HG03135 (cell line): Measurements from ENCODE around the gene HAGHL.
"Not testable (repeated sequence)": the region's sequence is repeated elsewhere in the genome, so short reads cannot be mapped to it uniquely, and the experiment has no call there.

Experiments used
- ATAC-seq: cut with Tn5 transposase; IDR thresholded peaks from one replicate; pipeline ENCODE4 v1.9.1; 2021; ENCODE audit warnings: mild to moderate bottlenecking, moderate library complexity; ENCODE audit not compliant: unreplicated experiment

Gene HAGHL

DNA sequence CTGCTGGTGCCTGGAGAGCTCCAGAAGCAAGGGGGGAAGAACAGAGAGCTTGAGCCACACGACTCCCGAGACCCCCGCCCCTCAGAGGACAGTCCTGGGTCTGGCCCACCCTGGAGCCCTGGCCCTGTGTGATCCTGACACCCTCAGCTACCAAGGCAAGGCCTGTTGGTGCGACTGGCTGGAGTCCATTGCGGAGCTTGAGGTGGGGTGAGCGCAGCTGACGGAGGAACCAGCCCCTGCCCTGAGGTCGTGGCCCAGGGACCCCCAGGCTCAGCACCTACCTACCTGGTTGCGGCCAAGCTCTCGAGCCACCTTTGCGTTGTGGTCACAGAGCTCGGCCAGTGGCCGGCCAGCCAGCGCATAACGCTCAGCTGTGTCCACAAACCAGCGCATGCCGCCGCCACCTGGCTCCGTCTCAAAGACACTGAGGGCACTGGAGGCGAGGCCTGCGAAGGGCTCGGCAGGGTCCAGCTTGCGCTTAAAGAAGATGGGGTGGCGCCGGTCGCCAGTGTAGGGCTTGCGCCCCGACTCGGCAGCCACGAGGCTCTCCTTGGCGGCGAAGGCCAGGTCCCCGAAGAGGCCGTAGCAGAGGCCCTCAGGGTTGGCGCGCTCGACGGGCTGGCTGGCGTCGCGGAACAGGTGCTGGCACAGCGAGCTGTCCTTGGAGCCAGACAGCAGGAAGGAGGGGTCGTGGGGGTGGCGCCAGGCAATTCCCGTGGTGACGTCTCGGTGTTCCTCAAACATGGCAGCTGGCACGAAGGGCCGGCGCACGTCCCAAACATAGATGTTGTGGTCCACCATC lies 40.2 kb upstream of the HAGHL start:
- no peak for ATAC-seq

DNA sequence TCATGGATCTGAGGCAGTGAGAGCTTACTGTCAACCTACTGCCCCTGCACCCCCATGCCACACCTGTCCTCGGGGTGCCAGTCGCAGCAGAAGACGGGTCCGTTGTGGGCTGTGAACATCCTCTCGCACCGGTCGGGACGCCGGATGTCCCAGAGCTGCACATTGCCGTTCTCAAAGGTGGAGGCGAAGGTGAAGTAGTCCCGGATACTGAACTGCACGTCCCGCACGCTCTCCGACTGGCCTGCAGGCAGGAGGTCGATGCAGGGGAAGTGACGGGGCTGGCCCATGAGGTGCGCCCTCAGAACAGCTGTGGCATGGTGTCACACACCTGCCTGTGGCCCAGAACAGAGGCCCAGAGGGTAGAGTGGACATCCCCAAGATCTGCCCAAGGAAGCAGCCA lies 39.4 kb upstream of the HAGHL start:
- ATAC-seq = no peak

DNA sequence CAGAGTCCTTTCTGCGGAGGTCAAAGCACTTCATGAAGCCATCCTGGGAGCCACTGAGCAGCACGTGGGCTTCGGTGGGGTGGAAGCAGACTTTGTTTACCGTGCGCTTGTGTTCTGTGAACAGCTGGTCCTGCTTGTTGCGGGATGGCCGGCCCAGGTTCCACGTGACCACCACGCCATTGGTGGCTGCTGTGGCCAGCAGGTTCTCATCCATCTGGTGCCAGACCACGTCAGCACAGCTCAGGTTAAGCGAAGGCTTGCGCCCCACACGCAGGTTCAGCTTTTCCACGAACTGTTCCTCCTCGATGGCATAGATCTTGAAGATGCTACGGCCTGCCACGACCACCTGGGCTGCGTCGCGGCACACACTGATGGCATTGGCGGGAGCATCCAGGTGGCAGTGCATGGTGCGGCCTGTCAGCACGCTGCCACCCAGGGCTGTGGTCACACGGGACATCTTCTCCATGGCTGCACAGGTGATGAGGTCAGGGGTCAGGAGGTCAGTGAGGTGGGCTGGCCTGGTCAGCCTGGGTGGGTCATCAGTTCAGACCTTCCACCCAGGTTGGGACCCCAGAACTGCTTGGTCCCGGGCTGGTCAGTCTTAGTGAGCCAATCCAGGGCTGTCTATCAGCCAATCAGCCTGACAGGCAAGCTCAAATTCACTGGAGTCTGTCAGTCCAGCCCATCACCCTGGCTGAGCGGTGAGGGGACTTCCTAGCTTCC lies 37.6 kb upstream of the HAGHL start:
- no peak for ATAC-seq

DNA sequence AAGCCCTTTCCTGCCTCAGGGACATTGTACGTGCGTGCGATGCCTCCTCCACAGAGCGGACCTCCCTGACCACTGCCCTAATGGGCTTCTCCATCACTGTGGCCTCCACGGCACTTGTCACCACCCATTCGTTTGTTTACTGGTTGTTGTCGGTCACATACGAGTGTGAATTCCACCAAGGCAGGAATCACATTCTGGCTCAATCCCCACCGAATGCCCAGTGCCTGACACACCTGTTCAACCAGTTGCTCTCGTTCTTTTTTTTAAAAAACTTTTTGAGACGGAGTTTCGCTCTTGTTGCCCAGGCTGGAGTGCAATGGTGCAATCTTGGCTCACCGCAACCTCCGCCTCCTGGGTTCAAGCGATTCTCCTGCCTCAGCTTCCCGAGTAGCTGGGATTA lies 35.7 kb upstream of the HAGHL start:
- ATAC-seq = not testable (repeated sequence)

DNA sequence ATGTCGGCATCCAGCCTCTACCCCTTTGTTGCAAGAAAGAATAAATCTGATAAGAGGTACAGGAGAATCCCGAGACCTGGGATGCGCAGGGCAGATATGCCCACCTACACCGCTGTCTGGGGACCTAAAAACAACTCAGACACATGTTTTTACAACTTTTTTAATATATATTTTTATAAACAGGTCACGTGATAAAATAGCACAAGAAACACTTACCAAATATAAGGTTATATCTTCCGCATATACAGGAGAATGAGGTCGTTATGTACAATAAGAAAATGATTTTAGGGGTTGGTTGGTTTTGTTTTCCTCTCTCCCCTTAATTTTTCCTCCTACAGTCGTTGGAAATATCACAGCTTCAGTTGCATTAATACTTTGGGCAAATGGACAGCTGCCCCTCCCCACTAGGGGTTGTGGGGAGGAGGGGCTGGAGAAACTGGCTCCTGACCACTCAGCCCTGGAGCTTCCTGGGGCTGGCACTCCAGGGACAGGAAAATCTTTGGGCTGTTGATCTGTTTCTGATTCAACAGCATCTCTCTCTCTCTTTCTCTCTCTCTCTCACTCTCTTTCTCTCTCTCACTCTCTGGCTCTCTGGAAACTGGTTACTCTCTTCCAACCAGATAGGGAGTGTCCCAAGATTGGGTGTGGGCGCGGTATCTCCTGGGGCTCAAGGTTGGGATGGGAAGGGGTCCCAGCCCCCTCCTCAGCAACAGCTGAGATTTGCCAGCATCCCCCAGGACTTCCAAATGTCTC lies 34.4 kb upstream of the HAGHL start:
- ATAC-seq = no peak

DNA sequence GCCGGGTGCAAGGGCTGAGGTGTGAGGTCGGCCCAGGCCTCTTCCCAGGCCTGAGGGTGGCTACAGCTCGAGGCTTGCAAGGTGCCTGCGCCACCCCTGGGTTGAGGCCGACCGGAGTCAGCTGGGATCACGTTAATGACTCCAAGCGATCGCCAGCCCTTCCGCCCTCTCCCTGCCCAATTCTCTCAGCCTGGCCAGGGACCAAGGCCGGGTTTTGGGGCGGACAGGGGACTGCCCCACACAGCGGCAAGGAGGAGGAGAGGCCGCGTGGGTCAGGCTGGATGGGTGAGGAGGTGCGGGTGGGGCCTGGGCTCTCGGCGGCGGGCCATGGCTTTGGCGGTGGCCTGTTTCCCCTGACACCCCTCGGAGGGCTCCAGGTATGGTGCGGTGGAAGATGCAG lies 33.5 kb upstream of the HAGHL start:
- ATAC-seq = no peak

DNA sequence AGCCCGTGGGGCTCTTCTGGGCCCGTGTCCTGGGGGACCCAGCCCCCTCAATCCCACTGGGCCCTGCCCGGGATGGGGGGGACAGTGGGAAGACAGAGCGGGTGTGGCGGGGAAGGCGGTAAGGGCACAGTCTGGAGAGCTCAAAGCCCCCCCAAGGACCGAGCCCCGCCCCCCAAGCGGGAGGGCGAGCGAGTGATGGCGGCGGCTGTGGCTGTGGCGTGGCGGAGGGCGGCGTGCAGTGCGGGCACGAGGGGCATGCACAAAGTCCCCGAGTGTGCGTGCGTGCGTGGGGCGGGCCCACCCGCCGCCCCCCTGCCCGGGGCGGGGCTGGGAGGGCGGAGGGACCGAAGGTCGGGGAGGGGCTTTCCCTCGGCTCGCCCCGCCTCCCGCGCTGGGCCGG lies 33.1 kb upstream of the HAGHL start:
- no peak for ATAC-seq

DNA sequence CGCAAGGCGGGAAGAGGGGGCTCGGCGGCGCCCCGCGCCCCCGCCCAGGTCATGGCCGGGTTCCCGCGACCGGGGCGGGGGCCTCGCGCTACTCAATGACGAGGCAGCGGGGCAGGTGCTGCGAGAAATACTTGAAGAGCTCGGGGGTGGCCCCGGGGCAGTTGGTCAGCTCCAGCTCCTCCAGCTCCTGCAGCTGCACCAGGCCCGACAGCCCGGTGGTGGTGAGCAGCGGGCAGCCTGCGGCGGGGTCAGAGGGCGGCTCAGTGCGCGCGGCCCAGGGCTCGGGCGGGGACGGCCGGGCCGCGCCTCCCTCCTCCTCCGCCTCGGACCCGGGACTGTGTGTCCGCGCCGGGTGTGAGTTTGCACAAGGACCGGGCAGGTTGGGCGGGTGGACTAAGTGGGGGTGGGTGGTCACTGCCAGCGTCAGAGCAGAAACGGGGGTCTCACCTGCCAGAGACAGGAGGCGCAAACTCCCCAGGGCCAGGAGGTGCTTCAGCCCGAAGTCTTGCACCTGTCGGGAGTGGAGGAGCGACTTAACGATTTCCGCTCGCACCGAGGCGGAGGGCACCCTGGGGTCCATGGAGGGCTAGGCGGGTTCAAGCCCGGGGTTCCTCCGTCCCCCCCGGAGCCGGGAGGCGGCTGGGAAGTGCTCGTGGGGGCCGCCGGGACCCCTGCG lies 32.6 kb upstream of the HAGHL start:
- no peak for ATAC-seq

DNA sequence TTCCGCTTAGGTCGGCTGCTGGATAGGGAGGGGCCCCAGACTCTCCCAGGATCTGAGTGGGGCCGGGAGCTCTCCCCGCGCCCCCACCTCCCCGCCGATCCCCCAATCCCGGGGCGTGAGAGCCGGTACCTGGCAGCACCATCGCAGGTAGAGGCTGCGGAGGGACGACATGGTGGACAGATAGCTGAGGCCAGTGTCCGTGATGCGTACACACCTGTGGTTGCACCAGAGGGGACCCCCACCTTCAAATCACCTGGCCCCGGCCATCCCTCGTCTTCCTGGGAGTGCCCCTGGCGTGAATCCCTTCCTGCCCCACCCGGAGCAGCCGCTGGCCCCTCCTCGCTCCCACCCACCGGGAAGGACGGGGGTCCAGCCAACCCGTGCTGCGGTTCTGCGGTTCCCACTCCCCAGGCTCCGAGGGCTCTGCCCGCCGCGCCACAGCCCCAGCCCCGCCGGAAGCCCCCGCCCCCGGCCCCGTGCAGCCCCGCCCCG lies 32.0 kb upstream of the HAGHL start:
- no peak for ATAC-seq

DNA sequence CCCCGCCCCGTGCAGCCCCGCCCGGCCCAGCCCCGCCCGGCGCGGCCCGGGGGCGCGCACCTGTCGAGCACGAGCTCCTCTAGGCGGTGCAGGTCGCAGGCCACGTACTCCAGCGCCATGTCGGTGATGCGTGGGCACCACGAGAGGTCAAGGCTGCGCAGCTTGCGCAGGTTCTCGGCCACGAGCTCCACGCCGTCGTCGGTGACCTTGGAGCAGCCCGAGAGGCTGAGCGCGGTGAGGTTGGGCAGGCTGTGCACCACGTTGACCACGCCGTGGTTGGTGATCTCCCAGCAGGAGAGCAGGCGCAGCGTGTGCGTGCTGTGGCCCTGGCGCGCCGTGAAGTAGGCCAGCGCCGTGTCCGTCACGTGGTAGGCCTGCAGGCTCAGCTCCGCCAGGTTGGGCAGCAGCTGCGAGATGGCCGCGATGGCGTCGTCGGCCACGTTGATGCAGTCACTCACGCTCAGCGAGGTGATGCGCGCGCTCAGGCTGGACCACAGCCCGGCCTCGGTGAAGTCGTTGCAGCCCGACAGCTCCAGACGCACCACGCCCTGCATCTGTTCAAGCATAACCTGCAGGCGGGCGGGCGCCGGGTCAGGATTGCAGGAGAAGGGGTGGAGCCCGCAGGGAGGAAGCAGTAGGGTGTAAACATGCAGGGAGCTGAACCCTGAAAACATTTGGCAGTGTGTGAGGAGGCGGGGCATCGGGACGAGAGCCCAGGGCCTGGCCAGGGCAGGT lies 31.4 kb upstream of the HAGHL start:
- ATAC-seq = no peak

DNA sequence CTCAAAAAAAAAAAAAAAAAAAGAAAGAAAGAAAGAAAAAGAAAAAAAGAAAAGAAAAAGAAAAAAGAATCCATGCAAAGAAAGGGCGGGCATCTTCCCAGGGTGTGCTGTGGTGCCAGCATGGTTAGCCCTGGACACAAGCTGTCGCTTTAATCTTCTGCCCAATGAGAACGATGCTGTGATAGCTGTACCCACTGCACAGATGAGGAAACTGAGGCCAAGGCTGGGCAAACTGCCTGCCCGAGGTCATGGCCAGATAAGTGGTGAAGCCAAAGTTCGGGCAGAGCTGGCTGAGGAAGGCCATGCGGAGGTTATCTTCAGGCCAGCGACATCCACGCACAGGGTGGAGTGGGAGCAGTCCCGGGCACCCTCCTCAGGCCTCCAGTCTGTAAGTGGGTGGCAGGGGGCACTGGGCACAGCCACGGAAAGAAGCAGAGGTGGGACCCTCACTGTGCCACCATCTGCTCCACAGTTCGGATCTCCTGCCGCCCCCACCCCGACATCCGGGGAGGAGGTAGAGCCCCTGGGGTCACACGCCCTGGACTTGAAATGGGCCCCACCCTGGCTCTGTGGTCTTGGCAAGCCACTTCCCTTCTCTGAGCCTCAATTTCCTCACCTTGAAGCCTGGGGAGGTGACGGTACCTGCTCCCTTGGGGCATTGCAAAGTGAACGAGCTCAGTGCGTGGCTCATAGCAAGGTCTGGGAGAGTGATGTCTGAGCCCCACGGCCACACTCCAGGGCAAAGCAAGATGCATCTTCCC lies 27.8 kb upstream of the HAGHL start:
- ATAC-seq = no peak

DNA sequence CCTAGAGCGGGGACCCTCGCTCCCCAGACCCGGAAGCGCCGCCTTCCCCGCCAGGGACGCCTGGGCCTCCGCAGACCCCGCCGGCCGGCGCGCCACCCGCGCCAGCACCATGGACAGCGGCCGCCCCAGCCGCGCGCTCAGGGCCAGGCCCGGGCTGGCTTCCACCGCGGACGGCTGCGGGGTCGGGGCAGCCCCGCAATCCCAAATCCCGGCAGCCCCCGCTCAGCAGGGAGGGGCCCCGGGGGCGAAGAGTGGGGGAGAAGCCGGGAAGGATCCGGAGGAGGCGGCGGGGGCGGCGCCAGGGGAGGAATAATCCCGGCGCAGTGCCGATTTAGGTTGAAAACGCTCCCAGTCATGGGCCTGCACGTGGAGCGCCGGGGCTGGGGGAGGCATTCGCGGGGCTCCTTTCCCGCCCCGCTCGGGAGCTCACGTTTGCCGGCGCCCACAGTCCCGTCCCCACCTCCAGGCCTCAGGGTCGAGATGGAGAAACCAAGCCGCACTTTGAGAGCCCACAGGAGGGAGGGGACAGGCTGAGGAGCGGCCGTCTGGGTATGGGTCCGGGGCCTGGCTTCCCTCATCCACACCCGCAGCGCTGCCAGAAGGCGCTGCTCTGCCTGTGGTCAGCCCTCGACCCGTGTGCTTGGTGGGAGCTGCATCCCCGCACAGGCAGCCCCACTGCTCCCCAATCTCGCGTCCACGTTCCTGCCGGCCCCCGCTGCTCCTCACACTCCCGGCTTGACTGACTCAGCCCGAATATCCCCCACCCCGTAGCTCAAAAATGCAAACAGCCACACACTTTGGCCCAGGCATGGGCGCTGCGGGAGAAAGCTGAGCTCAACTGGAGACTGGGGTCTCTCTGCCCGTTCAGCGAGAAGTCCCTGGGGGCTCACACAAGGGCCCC lies 26.0 kb upstream of the HAGHL start:
- no peak for ATAC-seq

DNA sequence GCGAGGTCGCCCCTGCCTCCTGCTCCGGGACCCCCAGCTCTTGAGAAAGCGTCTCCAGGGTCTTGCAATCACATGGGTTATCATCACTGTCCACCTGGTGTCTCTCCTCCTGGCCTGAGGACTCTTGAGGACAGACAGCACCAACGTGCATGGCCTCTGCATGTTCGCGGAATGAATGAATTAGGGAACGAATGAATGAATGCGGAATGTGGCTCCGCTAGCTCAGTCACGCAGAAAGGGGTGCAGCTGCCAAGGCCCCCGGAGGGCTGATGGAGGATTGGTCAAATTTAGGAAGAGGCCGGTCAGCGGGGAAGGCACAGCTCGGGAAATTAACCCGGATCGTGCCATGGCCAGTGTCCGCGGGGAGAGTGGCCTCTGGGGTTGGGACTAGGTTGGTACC lies 24.6 kb upstream of the HAGHL start:
- no peak for ATAC-seq

DNA sequence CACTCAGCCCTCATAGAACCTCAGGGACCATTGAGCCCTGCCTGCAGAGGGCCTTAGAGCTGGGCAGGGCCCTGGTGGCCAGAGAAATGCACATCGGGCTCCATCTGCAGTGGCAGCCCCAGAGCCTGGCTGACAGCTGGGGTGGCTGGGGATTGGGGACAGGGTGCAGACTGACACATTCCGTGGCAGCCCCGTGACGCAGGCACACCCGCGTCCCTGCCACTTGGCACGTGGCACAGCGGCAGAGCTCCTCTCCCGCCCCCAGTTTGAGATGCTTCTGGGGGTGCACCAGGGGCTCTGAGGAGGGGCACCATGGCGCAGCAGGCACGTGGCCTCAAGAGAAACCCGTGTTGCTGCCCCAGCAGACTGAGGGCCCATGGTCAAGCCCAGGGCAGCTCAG lies 23.5 kb upstream of the HAGHL start:
- ATAC-seq = no peak

DNA sequence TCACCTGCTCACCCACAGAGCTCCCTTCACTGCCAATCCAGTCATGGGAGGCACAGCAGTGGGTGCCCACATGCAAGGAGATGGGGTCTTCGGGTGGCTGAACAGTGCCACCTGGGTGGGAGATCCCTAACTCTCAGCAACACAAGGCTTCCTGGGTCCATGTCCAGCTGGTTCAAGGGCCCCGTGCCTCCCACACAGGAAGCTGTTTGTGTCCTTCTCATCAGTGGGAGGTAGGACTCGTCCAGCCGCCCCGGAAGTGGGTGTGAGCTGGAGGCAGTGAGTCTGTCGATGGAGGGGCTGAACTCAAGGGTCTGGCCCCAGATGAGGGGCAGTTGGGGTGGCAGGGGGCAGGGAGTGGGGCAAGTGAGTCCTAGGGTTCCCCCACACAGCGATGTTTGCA lies 22.9 kb upstream of the HAGHL start:
- no peak for ATAC-seq

DNA sequence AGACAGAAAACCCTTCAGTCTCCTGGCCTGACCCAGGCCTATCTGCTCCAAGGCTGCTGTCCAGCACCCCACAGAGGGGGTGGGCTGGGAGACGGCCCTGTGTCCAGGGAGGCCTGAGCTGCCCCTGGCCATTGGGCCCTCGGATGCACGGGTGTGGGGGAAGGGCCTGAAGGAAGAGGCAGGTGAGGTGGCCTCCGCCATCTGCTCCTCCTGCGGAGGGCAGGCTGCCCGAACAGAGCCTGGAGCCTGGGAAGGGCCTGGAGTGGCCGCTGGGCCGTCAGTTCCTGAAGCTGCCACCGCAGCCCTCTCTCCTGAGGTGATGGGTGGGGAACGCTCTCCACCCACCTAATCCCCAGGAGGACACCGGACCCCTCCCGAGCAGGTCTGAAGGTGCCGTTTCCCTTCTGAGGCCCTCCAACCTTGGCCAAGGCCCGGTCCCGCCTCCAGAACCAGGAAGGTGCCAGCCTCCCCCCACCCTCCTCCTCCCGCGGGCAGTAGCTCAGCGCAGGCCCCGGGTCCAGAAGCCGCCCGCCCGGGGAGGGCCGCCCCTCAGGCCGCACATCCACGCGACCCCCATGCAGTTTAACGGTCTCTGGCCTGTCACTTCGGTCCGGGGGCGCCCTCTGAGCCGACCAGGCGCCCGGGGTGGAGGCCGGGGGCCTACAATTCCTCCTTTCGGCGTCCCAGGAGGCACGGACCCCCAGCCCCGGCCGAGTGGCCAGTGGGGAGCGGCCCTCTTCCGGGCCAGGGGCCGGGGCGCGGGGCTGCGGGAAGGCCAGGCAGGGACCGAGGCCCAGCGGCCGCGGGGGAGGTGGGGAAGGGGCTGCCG lies 22.1 kb upstream of the HAGHL start:
- no peak for ATAC-seq

DNA sequence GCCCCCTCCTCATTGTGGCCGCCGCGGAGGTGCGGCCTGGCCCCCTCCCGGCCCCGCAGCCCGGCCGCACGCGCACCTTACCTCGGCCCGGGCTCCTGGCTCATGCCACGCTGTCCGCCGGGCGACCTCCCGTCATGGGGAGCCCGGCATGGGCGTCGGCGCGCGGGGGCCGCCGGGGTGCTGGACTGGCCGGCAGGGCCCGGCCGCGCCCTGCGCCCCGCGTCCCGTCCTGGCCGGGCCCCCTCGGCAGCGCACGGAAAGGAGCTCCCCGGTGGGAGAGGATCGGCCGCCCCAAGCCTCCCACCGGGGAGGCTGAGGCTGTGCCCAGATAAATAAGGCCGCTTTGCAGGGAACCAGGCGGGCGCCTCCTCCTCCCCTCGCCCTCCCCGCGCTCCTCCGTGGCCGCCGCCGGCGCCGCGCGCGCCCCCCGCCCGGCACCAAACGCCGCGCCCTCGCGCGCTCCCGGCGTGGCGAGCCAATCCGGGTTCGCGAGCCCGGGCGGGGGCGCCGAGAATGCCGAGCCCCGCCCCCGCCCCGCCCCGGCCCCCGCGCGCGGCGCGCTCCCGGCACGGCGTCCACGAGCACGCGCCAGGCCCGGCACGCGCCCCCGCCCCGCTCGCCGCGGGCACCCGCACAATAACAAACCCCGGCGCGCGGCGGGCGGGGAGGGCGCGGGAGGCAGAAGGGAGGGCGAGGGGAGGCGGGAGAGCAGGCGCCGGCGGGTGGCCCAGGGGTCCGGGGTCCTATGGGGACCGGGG lies 21.3 kb upstream of the HAGHL start, which contains the start of gene FBXL16:
Gene FBXL16, minus strand, starts transcription at position 371 of the 758 bp plus-strand sequence. CDS start 8,396 bp downstream, outside the sequence.
- ATAC-seq = no peak
